Measurements from ENCODE around the gene RBP2. TPM values are rescaled to one million over a fixed set of nuclear protein-coding genes. Genes with fewer than 3 reads are reported as not detected.

RBP2 gene
- total and polyA plus RNA-seq, 2 donors (not counting 3 experiments of a cell fraction or from before 2014, with no cell fraction given), result not detected

GRCh38 chr3:139472380-139473010, 3.8 kb downstream of the RBP2 start:
- Histone ChIP-seq H3K9me3 (replicated peaks; ENCODE audit: control insufficient read depth, insufficient read depth, low read length) (no peaks in the 10 kb centered on the region), H3K4me3 (replicated peaks in 1 of 3; ENCODE audit: insufficient read depth in 1 of 3, low read depth in 1 of 3, low read length in 3 of 3) (no peak overlapping the region), H3K4me2 (ENCODE audit: insufficient read depth, low read length) (no peak overlapping the region), H3K4me1 (ENCODE audit: control insufficient read depth, extremely low read depth, insufficient read depth, low read length) (no peaks in the 10 kb centered on the region), H3K36me3 (ENCODE audit: control insufficient read depth in 2 of 2, extremely low read depth in 1 of 2, insufficient read depth in 2 of 2, low read length in 2 of 2) (no peaks in the 10 kb centered on the region), H2AFZ (ENCODE audit: low read depth, low read length) (no peak overlapping the region), H3K9ac (replicated peaks; ENCODE audit: extremely low read depth, insufficient read depth, low read length) (no peak overlapping the region), H3K27ac (ENCODE audit: insufficient read depth, low read depth, low read length) (no peak overlapping the region), H4K20me1 (replicated peaks; ENCODE audit: control insufficient read depth, extremely low read depth, insufficient read depth, low read length) (no peaks in the 10 kb centered on the region), H3K9me1 (replicated peaks; ENCODE audit: control insufficient read depth, extremely low read depth, insufficient read depth, low read length) (no peaks in the 10 kb centered on the region), H3K27me3 (ENCODE audit: control insufficient read depth in 2 of 2, insufficient read depth in 2 of 2, low read length in 2 of 2) (no peaks in the 10 kb centered on the region), H3K79me2 (ENCODE audit: control insufficient read depth, insufficient read depth, low read length) (no peaks in the 10 kb centered on the region)
- FAIRE-seq, result no peak
- DNase-seq (ENCODE audit: low read depth, low spot score), result no peak
- no TSS peak for BruUV-seq (replicated peaks)
- dilution Hi-C loops (cut with MboI; ENCODE audit: extremely low pct_ligation_motif_present, low sequenced_read_pairs), result no loop called here
- POLR2A ChIA-PET, result no interaction called here
- intact Hi-C loops (cut with micrococcal nuclease), result no loop called here
- TF ChIP-seq CTCF (IDR thresholded peaks at IDR 0.05; ENCODE audit: extremely low read depth in 1 of 2, insufficient read depth in 1 of 2, low read depth in 1 of 2, low read length in 2 of 2) (no peak), GATA2 (IDR thresholded peaks at IDR 0.05; ENCODE audit: insufficient read depth, insufficient read length, low read depth, low read length) (no peak), POLR2AphosphoS5 (IDR thresholded peaks at IDR 0.05; ENCODE audit: insufficient read depth, low read depth, low read length) (no peak), MAX (IDR thresholded peaks at IDR 0.05; ENCODE audit: insufficient read depth, insufficient read length) (no peak), POLR2A (IDR thresholded peaks at IDR 0.05; ENCODE audit: low read depth, low read length) (no peak), FOS (IDR thresholded peaks at IDR 0.05; ENCODE audit: borderline replicate concordance, insufficient read depth, low read length) (no peak), EZH2 (IDR thresholded peaks at IDR 0.05; ENCODE audit: borderline replicate concordance, low read depth, low read length, severe bottlenecking) (no peak), MYC (IDR thresholded peaks at IDR 0.05; ENCODE audit: low read depth, low read length) (no peak), JUN (IDR thresholded peaks at IDR 0.05; ENCODE audit: borderline replicate concordance, insufficient read depth, insufficient read length, low read depth) (no peak)
- CTCF ChIA-PET, result no interaction called here
